Activated naive CD4-positive, alpha-beta T cell treated with anti-CD3 and anti-CD28 coated beads, Interleukin-2, amount 50 U/mL, for 72 hours (primary cell): ENCODE measurements around the gene IGSF23. TPM values are rescaled to one million over a fixed set of nuclear protein-coding genes. Genes with fewer than 3 reads are reported as not detected.
"Not testable (repeated sequence)": the region's sequence is repeated elsewhere in the genome, so short reads cannot be mapped to it uniquely, and the experiment has no call there.

ENCODE experiments used
- ATAC-seq, 2 donors: fragments of 150-1000 bp; cut with Tn5 transposase; 2 replicates each; pipeline ENCODE4 v1.10.0; 2021; ENCODE audit warnings: mild to moderate bottlenecking in 2 of 2, moderate library complexity in 2 of 2
- DNase-seq, 2 donors: peaks; one replicate each; pipeline ENCODE4 v3.0.0; 2021 to 2022; ENCODE audit warnings: low spot score in 2 of 2
- H3K27ac Mint-ChIP-seq, 2 donors: one replicate each; pipeline ENCODE4 v1.8.0; 2022; ENCODE audit warnings: mild to moderate bottlenecking in 2 of 2, mixed read lengths in 2 of 2
- H3K36me3 Mint-ChIP-seq, 2 donors: one replicate each; pipeline ENCODE4 v1.8.0; 2022; ENCODE audit warnings: mixed read lengths in 2 of 2
- H3K9me3 Mint-ChIP-seq, 2 donors: one replicate each; pipeline ENCODE4 v1.8.0; 2022; ENCODE audit warnings: mixed read lengths in 2 of 2
- total RNA-seq, 2 donors: library from RNA; stranded (reverse); gene quantifications; one replicate each; pipeline ENCODE4 v1.2.3, GENCODE V29; 2022

IGSF23 gene
- total RNA-seq, 2 donors from 2014 or later, result not detected

- Mint-ChIP-seq H3K9me3 (no peaks in the 10 kb centered on the region), H3K27ac (no peak overlapping the region), H3K36me3 (no peaks in the 10 kb centered on the region)
- no peak for ATAC-seq
- DNase-seq, result no peak
These were observed 10.3 kb downstream of the IGSF23 start for GRCh38 chr19:44623626-44624025.

GRCh38 chr19:44624840-44625354 lies 11.5 kb downstream of the IGSF23 start:
- H3K9me3 Mint-ChIP-seq, result no peaks in the 10 kb centered on the region
- ATAC-seq, result no peak
- no peak for DNase-seq
- H3K36me3 Mint-ChIP-seq, result no peaks in the 10 kb centered on the region
- no peak overlapping the region for H3K27ac Mint-ChIP-seq

- DNase-seq, H3K36me3 Mint-ChIP-seq, ATAC-seq, H3K9me3 Mint-ChIP-seq, H3K27ac Mint-ChIP-seq: not testable (repeated sequence)
These were observed 12.3 kb downstream of the IGSF23 start for GRCh38 chr19:44625637-44626036.

- DNase-seq (no peak), ATAC-seq (no peak)
- Mint-ChIP-seq H3K36me3 (no peaks in the 10 kb centered on the region), H3K9me3 (no peaks in the 10 kb centered on the region), H3K27ac (no peak overlapping the region)
These were observed 12.8 kb downstream of the IGSF23 start for GRCh38 chr19:44626048-44626624.

- DNase-seq, result no peak
- no peak for ATAC-seq
- Mint-ChIP-seq H3K36me3 (no peaks in the 10 kb centered on the region), H3K27ac (no peak overlapping the region), H3K9me3 (no peaks in the 10 kb centered on the region)
These were observed 14.3 kb downstream of the IGSF23 start for GRCh38 chr19:44627631-44628030.

GRCh38 chr19:44628793-44629192 lies 15.4 kb downstream of the IGSF23 start:
- DNase-seq (no peak), ATAC-seq (no peak)
- Mint-ChIP-seq H3K36me3 (no peaks in the 10 kb centered on the region), H3K9me3 (no peaks in the 10 kb centered on the region), H3K27ac (peak overlapping the region in 1 of 2 donors; percentile 47)

GRCh38 chr19:44631611-44632010 lies 18.2 kb downstream of the IGSF23 start:
- H3K36me3 Mint-ChIP-seq, ATAC-seq: not testable (repeated sequence)

GRCh38 chr19:44634058-44634457 lies 20.7 kb downstream of the IGSF23 start:
- H3K27ac Mint-ChIP-seq, H3K36me3 Mint-ChIP-seq, ATAC-seq, DNase-seq, H3K9me3 Mint-ChIP-seq: not testable (repeated sequence)

More at GRCh38 chr19:44631611-44632010, 18.2 kb downstream of the IGSF23 start:
- H3K27ac Mint-ChIP-seq, DNase-seq, H3K9me3 Mint-ChIP-seq: not testable (repeated sequence)

GRCh38 chr19:44634785-44635184 lies 21.4 kb downstream of the IGSF23 start:
- no peak for ATAC-seq
- H3K27ac Mint-ChIP-seq, result no peak overlapping the region
- peaks cover 0 to 5% of the 10 kb centered on the region in 2 donors for H3K9me3 Mint-ChIP-seq

GRCh38 chr19:44635581-44636438 lies 22.4 kb downstream of the IGSF23 start:
- Mint-ChIP-seq H3K9me3 (peaks cover 0 to 5% of the 10 kb centered on the region in 2 donors), H3K36me3 (peaks cover 0 to 8% of the 10 kb centered on the region in 2 donors), H3K27ac (no peak overlapping the region)
- ATAC-seq (no peak), DNase-seq (no peak)

More at GRCh38 chr19:44634785-44635184, 21.4 kb downstream of the IGSF23 start:
- H3K36me3 Mint-ChIP-seq, result peaks cover 0 to 8% of the 10 kb centered on the region in 2 donors
- DNase-seq, result no peak

GRCh38 chr19:44636439-44637389 lies 23.4 kb downstream of the IGSF23 start:
- no peak for ATAC-seq
- Mint-ChIP-seq H3K36me3 (peaks cover 0 to 8% of the 10 kb centered on the region in 2 donors), H3K27ac (no peak overlapping the region), H3K9me3 (peaks cover 0 to 5% of the 10 kb centered on the region in 2 donors)
- no peak for DNase-seq

GRCh38 chr19:44637390-44637764 lies 24.0 kb downstream of the IGSF23 start:
- H3K9me3 Mint-ChIP-seq, result peaks cover 0 to 5% of the 10 kb centered on the region in 2 donors
- peaks cover 0 to 8% of the 10 kb centered on the region in 2 donors for H3K36me3 Mint-ChIP-seq
- ATAC-seq (no peak), DNase-seq (no peak)
- H3K27ac Mint-ChIP-seq, result no peak overlapping the region

GRCh38 chr19:44640518-44640917 lies 27.2 kb downstream of the IGSF23 start:
- H3K27ac Mint-ChIP-seq, result no peak overlapping the region
- no peak for DNase-seq
- peaks cover 0 to under 1% of the 10 kb centered on the region in 2 donors for H3K36me3 Mint-ChIP-seq
- peaks cover 0 to under 1% of the 10 kb centered on the region in 2 donors for H3K9me3 Mint-ChIP-seq
- no peak for ATAC-seq

- H3K9me3 Mint-ChIP-seq, result no peaks in the 10 kb centered on the region
- no peak overlapping the region for H3K27ac Mint-ChIP-seq
- DNase-seq, result no peak
- H3K36me3 Mint-ChIP-seq, result peaks cover 0 to 6% of the 10 kb centered on the region in 2 donors
- ATAC-seq, result no peak
These were observed 28.3 kb downstream of the IGSF23 start for GRCh38 chr19:44641501-44642265.

GRCh38 chr19:44642377-44642776 lies 29.0 kb downstream of the IGSF23 start:
- ATAC-seq (no peak), DNase-seq (no peak)
- H3K9me3 Mint-ChIP-seq, result no peaks in the 10 kb centered on the region
- H3K36me3 Mint-ChIP-seq, result peaks cover 0 to 6% of the 10 kb centered on the region in 2 donors
- no peak overlapping the region for H3K27ac Mint-ChIP-seq
